Ureter (tissue), 1 donor: ENCODE results near the gene PLXNA4. TPM values are rescaled to one million over a fixed set of nuclear protein-coding genes. Genes with fewer than 3 reads are reported as not detected.

ENCODE experiments used
- DNase-seq: peaks from one replicate; pipeline ENCODE4 v3.0.0-alpha.2; 2020; ENCODE audit warnings: low spot score
- total RNA-seq: library from RNA; stranded (reverse); gene quantifications from one replicate; pipeline ENCODE4 v1.2.4, GENCODE V29; 2023
- donor health status: DM: yes; HTN: yes; CAD: no.

The PLXNA4 gene
- total RNA-seq, 1 donor from 2014 or later, result 7.6 TPM

GRCh38 chr7:132270517-132270916, 305.8 kb downstream of the PLXNA4 start:
- DNase-seq, result no peak

GRCh38 chr7:132269718-132270117, 306.6 kb downstream of the PLXNA4 start:
- no peak for DNase-seq

- no peak for DNase-seq
Observed at GRCh38 chr7:132263151-132263550, 313.1 kb downstream of the PLXNA4 start.

GRCh38 chr7:132262160-132262470, 314.2 kb downstream of the PLXNA4 start:
- no peak for DNase-seq

GRCh38 chr7:132261327-132262159, 314.7 kb downstream of the PLXNA4 start:
- no peak for DNase-seq

- no peak for DNase-seq
Observed at GRCh38 chr7:132258231-132258630, 318.0 kb downstream of the PLXNA4 start.

GRCh38 chr7:132257253-132257652, 319.0 kb downstream of the PLXNA4 start:
- DNase-seq, result no peak

GRCh38 chr7:132256721-132257212, 319.5 kb downstream of the PLXNA4 start:
- no peak for DNase-seq

- DNase-seq, result peak; percentile 50
Observed at GRCh38 chr7:132255898-132256297, 320.4 kb downstream of the PLXNA4 start.

GRCh38 chr7:132255115-132255797, 321.0 kb downstream of the PLXNA4 start:
- DNase-seq, result no peak

GRCh38 chr7:132254455-132254854, 321.8 kb downstream of the PLXNA4 start:
- DNase-seq, result no peak

- no peak for DNase-seq
Observed at GRCh38 chr7:132252793-132253100, 323.5 kb downstream of the PLXNA4 start.

GRCh38 chr7:132251327-132251659, 325.0 kb downstream of the PLXNA4 start:
- DNase-seq, result peak; percentile 82

- no peak for DNase-seq
Observed at GRCh38 chr7:132250480-132251326, 325.6 kb downstream of the PLXNA4 start.

GRCh38 chr7:132249256-132249971, 326.9 kb downstream of the PLXNA4 start:
- no peak for DNase-seq

GRCh38 chr7:132248841-132249240, 327.4 kb downstream of the PLXNA4 start:
- no peak for DNase-seq

GRCh38 chr7:132247995-132248618, 328.2 kb downstream of the PLXNA4 start:
- no peak for DNase-seq

- DNase-seq, result no peak
Observed at GRCh38 chr7:132246591-132246990, 329.7 kb downstream of the PLXNA4 start.

GRCh38 chr7:132245539-132245938, 330.7 kb downstream of the PLXNA4 start:
- no peak for DNase-seq

GRCh38 chr7:132244903-132245480, 331.3 kb downstream of the PLXNA4 start:
- no peak for DNase-seq

GRCh38 chr7:132243463-132243862, 332.8 kb downstream of the PLXNA4 start:
- DNase-seq, result no peak
